Left lung (tissue), 10 donors: Measurements from ENCODE around the gene MYO1A. TPM values are rescaled to one million over a fixed set of nuclear protein-coding genes. Genes with fewer than 3 reads are reported as not detected.

Source experiments
- ATAC-seq: fragments of 200-7000 bp; cut with Tn5 transposase; one replicate; pipeline ENCODE4 v1.9.1; 2020; ENCODE audit warnings: moderate library complexity
- DNase-seq, 4 donors: peaks; one replicate each; pipeline ENCODE4 v3.0.0-alpha.2; 2013 to 2020
- H3K27ac ChIP-seq, 2 donors: fragments of 200-600 bp; sonication (generic) in 1 of 2; one replicate each; pipeline versions ENCODE4 v1.5.0 to v1.8.0; 2020 to 2021
- H3K27me3 ChIP-seq, 2 donors: fragments of 200-600 bp; sonication (generic) in 1 of 2; one replicate each; pipeline versions ENCODE4 v1.5.0 to v1.8.0; 2020 to 2021
- H3K36me3 ChIP-seq, 2 donors: fragments of 200-600 bp; sonication (generic) in 1 of 2; one replicate each; pipeline versions ENCODE4 v1.5.0 to v1.8.0; 2020 to 2021
- H3K4me1 ChIP-seq, 2 donors: fragments of 200-600 bp; one replicate each; pipeline ENCODE4 v1.8.0; 2021
- H3K4me3 ChIP-seq, 2 donors: fragments of 200-600 bp; sonication (generic) in 1 of 2; one replicate each; pipeline versions ENCODE4 v1.5.0 to v1.8.0; 2020 to 2021; ENCODE audit warnings: mild to moderate bottlenecking in 1 of 2
- H3K9me3 ChIP-seq, 2 donors: fragments of 200-600 bp; sonication (generic) in 1 of 2; one replicate each; pipeline versions ENCODE4 v1.5.0 to v1.8.0; 2020 to 2021
- CTCF ChIP-seq, 2 donors: fragments of 200-600 bp; sonication (generic) in 1 of 2; IDR thresholded peaks; one replicate each; pipeline versions ENCODE4 v1.5.0 to v1.8.0; 2021; ENCODE audit warnings: antibody characterized with exemption in 2 of 2
- intact Hi-C, 2 donors: fragments of 100-400 bp; cut with DNase I; formaldehyde crosslinking; loops; one replicate each; pipeline versions ENCODE4 v1.11.2 to v1.14.2; 2022
- polyA plus RNA-seq, 6 donors: library from polyadenylated mRNA; unstranded; fragments of 120-200 nt; gene quantifications; one replicate each; pipeline ENCODE4 v1.2.1, GENCODE V29; 2013; ENCODE audit not compliant: insufficient read length in 6 of 6
- total RNA-seq, 2 donors: library from RNA; stranded (reverse); fragmentation: NEBNext Ultra II Directional; extraction: Animal tissue kit (Norgen Biotek cat#: 25700); gene quantifications; one replicate each; pipeline ENCODE4 v1.2.1, GENCODE V29; 2021
- donor health status: DM: no; HTN: yes; CAD: no.
- donor health status: DM: no; HTN: no; CAD: no.

Gene MYO1A
- total and polyA plus RNA-seq, 8 donors, result 0.07 to 0.29 (median 0.19) TPM; not detected in 2

- H3K27ac ChIP-seq, result no peak overlapping the region
- no peaks in the 10 kb centered on the region for H3K27me3 ChIP-seq
- DNase-seq (no peak), ATAC-seq (no peak)
- intact Hi-C loops, result no loop called here
- no peaks in the 10 kb centered on the region for H3K4me1 ChIP-seq
- TF ChIP-seq CTCF (IDR thresholded peaks at IDR 0.05), result no peak
- no peaks in the 10 kb centered on the region for H3K36me3 ChIP-seq
- no peak overlapping the region for H3K4me3 ChIP-seq
- H3K9me3 ChIP-seq, result no peaks in the 10 kb centered on the region
Measured at GRCh38 chr12:56980268-56980667, 69.7 kb downstream of the MYO1A start.

GRCh38 chr12:56979628-56980027, 70.3 kb downstream of the MYO1A start:
- intact Hi-C loops, result no loop called here
- H3K4me3 ChIP-seq, result no peak overlapping the region
- H3K36me3 ChIP-seq, result no peaks in the 10 kb centered on the region
- H3K9me3 ChIP-seq, result no peaks in the 10 kb centered on the region
- H3K27me3 ChIP-seq, result no peaks in the 10 kb centered on the region
- peak; percentile 56 for ATAC-seq
- DNase-seq, result no peak
- H3K27ac ChIP-seq, result no peak overlapping the region
- no peak for TF ChIP-seq CTCF (IDR thresholded peaks at IDR 0.05)
- no peaks in the 10 kb centered on the region for H3K4me1 ChIP-seq

Other genes starting within 250 kb of the MYO1A start
- not detected for gene SDR9C7, start 115.7 kb downstream of the MYO1A start, total RNA-seq
- gene SDR9C7, start 115.7 kb downstream of the MYO1A start, polyA plus RNA-seq, result under 1 TPM in 5 of 6 donors, not detected in 1; 0.10 to 0.21 (median 0.18) TPM
- under 1 TPM; 0.20 to 0.45 TPM for gene RDH16, start 92.5 kb downstream of the MYO1A start, total RNA-seq
- gene RDH16, start 92.5 kb downstream of the MYO1A start, polyA plus RNA-seq, result 1 to 10 TPM in 1 of 6 donors, under 1 TPM in 5; 0.60 to 1.1 (median 0.86) TPM
- 1 to 10 TPM; 3.8 to 6.1 TPM for gene ZBTB39, start 43.6 kb downstream of the MYO1A start, total RNA-seq
- 10 to 100 TPM in 5 of 6 donors, 1 to 10 TPM in 1; 9.0 to 12.4 (median 11.5) TPM for gene ZBTB39, start 43.6 kb downstream of the MYO1A start, polyA plus RNA-seq
- not detected for gene TAC3, start 33.6 kb downstream of the MYO1A start, total RNA-seq
- 1 to 10 TPM in 1 of 6 donors, under 1 TPM in 5; 0.31 to 1.1 (median 0.73) TPM for gene TAC3, start 33.6 kb downstream of the MYO1A start, polyA plus RNA-seq
- gene NEMP1, start 28.7 kb upstream of the MYO1A start, total RNA-seq, result 10 to 100 TPM; 16.4 to 17.9 TPM
- gene NEMP1, start 28.7 kb upstream of the MYO1A start, polyA plus RNA-seq, result 10 to 100 TPM; 21.5 to 29.2 (median 28.0) TPM
- gene NAB2, start 39.0 kb upstream of the MYO1A start, total RNA-seq, result 10 to 100 TPM; 28.4 to 40.1 TPM
- gene NAB2, start 39.0 kb upstream of the MYO1A start, polyA plus RNA-seq, result 10 to 100 TPM; 38.4 to 52.0 (median 45.7) TPM
- 100 to 1,000 TPM; 200 to 237 TPM for gene STAT6, start 61.2 kb upstream of the MYO1A start, total RNA-seq
- 100 to 1,000 TPM; 137 to 173 (median 162) TPM for gene STAT6, start 61.2 kb upstream of the MYO1A start, polyA plus RNA-seq
- gene LRP1, start 78.4 kb upstream of the MYO1A start, total RNA-seq, result 100 to 1,000 TPM; 228 to 325 TPM
- 100 to 1,000 TPM; 108 to 149 (median 131) TPM for gene LRP1, start 78.4 kb upstream of the MYO1A start, polyA plus RNA-seq
- not detected for gene LRP1-AS, start 97.5 kb upstream of the MYO1A start, total RNA-seq
- gene LRP1-AS, start 97.5 kb upstream of the MYO1A start, polyA plus RNA-seq, result 1 to 10 TPM in 1 of 6 donors, under 1 TPM in 4, not detected in 1; 0.24 to 1.0 (median 0.69) TPM
- 1 to 10 TPM in 1 of 2 donors, under 1 TPM in 1; 0.93 to 1.0 TPM for gene NXPH4, start 166.7 kb upstream of the MYO1A start, total RNA-seq
- 1 to 10 TPM in 4 of 6 donors, under 1 TPM in 2; 0.67 to 1.7 (median 1.4) TPM for gene NXPH4, start 166.7 kb upstream of the MYO1A start, polyA plus RNA-seq
- 100 to 1,000 TPM in 1 of 2 donors, 10 to 100 TPM in 1; 64.7 to 116 TPM for gene SHMT2, start 179.6 kb upstream of the MYO1A start, total RNA-seq
- gene SHMT2, start 179.6 kb upstream of the MYO1A start, polyA plus RNA-seq, result 10 to 100 TPM; 65.8 to 82.4 (median 75.6) TPM
- gene STAC3, start 201.1 kb upstream of the MYO1A start, total RNA-seq, result 1 to 10 TPM; 3.4 to 5.0 TPM
- 1 to 10 TPM; 2.9 to 5.1 (median 3.4) TPM for gene STAC3, start 201.1 kb upstream of the MYO1A start, polyA plus RNA-seq